GM13977 (cell line): Measurements from ENCODE around the gene THSD7B.

ENCODE experiments used
- DNase-seq: peaks from one replicate; pipeline ENCODE4 v3.0.0; 2012; ENCODE audit warnings: low spot score
- CTCF ChIP-seq: IDR thresholded peaks from 2 replicates; pipeline ENCODE4 v1.5.1; 2012; ENCODE audit warnings: mild to moderate bottlenecking, control low read depth; ENCODE audit not compliant: insufficient read depth; ENCODE audit errors: extremely low read depth, missing control alignments
- in situ Hi-C: fragments of 300-500 bp; cut with MboI; formaldehyde crosslinking; loops from one replicate; pipeline ENCODE4 v1.12.0; 2022; ENCODE audit warnings: low sequenced_read_pairs, low pct_unique_long_range_greater_than_20kb, mixed read lengths, inconsistent platforms; ENCODE audit not compliant: unreplicated experiment

Gene THSD7B

GRCh38 chr2:137229834-137230233 lies 464.5 kb downstream of the THSD7B start:
- DNase-seq: no peak
- TF ChIP-seq CTCF: no peak
- in situ Hi-C loops: no loop called here

DNA sequence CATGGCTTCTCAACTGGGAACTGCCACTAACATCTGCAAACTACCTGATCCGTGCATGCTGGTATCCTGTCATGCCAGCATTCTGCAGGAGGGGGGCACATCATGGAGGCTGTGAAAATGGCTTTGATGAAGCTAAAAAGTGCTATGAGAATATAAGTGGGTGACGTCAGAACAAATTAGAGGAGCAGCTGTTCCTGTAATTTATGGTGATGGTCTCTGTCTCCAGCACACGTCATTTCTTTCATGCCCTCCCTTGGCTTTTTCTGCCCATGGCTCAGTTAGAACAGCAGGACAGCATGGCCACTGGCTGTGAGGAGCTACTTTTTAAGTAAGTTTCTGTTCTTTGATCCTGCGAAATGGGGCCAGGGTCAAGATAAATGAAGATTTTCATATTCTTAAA lies 466.3 kb downstream of the THSD7B start:
- TF ChIP-seq CTCF: no peak
- in situ Hi-C loops: no loop called here
- no peak for DNase-seq

DNA sequence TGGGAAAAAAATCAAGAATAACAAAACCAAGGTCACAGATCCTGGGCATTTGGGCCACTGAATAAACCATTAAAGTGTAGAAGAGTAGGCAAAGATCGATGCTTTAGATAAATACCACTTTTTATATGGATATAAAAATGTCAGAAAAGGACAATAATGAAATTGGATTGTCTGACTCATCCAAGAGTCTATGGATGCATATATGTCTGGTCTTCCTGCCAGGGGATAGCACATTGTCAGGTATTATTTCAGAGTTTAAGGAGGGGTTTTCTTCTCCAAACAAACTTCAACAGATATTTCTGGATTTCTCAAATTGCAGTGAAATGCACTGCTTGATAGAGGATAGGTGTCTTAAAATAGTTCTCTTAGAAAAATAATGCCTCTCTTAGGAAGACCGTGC lies 466.7 kb downstream of the THSD7B start:
- in situ Hi-C loops: no loop called here
- no peak for DNase-seq
- no peak for TF ChIP-seq CTCF

DNA sequence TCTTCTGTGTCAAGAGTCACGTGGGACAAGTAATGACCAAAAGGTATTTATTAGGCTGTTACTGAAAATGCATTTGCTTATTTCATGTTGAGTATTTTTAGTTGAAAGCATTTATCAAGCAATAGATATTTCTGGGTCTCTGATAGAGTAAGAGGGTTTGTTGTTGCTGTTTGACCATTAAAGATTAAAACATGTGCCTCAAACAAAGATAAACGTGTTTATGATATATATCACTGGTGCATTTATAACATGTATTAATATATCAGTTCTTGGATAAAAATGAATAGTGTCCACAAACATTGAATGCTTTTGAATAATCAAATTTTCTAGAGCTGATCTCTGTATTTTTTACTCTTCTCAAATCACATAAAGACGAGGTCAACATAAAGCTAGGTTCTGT lies 467.7 kb downstream of the THSD7B start:
- TF ChIP-seq CTCF: no peak
- in situ Hi-C loops: no loop called here
- no peak for DNase-seq

- in situ Hi-C loops: no loop called here
- no peak for DNase-seq
- no peak for TF ChIP-seq CTCF
Observed at GRCh38 chr2:137237055-137237454, 471.7 kb downstream of the THSD7B start.

DNA sequence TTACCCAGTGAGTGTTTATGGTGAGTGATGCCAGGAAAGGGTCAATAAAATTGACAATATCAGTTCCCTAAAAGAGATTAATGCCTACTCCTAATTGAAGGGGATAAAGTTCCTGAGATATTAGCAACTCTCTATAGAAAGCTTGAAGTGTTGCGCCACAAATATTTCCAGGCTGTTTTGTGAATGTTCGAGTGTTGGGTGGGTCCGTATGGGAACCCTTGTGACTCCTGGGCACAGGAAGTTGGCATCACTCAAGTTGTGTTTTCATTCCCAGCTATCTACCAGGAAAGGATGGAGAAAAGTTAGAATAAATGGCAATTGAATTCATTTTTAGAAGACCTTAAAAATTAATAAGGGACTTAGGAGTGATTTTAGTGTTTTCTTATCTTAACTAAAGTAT lies 472.7 kb downstream of the THSD7B start:
- no peak for TF ChIP-seq CTCF
- no peak for DNase-seq
- in situ Hi-C loops: no loop called here

DNA sequence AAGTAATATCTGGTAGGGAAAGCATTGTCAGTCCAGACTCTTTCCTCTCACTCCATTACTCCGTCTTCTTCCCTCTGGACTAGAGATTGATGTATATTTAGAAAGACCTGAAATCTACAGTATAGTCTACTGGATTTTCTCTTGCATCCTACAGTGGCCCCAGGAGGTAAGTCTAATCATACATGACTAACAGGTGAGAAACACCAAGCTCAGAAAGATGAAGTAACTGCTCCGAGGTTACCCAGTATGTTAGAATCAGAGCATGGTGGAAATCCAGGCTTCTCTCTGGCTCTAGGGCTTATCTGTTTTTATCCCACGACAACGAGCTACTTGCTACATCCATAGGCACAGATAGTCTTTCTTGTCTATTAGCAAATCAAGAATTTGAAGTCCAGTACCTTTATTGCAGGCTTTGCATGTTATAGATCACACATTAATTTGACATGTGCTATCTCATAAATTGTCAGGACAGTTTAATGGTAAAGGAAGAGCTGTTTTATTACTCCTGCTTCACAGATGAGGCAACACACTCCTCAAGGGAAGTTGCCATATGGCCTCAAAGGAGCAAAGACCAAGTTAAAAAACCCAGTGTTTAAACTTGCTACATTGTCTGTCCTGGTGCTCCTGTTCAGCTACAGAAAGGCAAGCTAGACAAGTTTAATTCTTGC lies 484.3 kb downstream of the THSD7B start:
- in situ Hi-C loops: no loop called here
- no peak for DNase-seq
- no peak for TF ChIP-seq CTCF
